HG03521 (cell line): ENCODE measurements around the gene CDYL2.

Experiments
- ATAC-seq: cut with Tn5 transposase; IDR thresholded peaks from one replicate; pipeline ENCODE4 v1.9.1; 2021; ENCODE audit warnings: mild to moderate bottlenecking, moderate library complexity; ENCODE audit not compliant: unreplicated experiment

CDYL2 gene

DNA sequence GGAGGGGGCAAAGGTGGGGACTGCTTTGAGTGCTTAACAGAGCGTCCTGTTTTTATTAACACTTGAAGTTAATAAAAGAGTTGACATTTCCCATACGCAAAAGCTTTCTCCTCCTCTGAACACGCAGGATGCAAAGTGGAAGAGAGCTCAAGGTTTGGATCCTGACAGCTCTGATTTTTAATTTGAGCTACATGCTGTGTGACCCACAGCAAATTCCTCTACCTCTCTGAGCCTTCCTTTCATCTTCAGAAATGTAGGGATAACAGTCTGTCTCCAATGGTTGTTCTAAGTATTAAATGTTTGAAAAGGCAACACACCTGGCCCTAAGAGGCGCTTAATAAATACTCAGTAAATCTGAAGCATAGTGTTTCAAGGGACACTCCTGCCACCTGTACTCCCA, 93.0 kb downstream of the CDYL2 start:
- no peak for ATAC-seq

DNA sequence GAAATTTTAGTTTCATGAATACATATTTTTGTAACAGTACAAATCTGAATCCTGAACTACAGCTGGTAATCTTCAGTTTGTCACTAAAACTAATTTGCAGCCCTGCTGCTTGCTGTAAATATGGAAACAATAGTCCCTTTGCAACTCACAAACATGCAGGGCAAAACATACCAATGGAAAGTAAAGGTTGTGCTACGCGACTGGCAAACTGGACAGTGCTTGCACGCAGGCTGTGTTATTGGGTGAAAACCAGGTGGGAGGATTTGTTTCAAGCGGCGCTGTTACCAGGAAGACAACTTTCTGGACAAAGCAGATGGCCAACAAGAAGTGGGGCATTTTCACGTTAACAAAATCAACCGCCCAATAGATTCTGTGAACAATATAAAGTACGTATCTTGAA, 93.5 kb downstream of the CDYL2 start:
- ATAC-seq = no peak

DNA sequence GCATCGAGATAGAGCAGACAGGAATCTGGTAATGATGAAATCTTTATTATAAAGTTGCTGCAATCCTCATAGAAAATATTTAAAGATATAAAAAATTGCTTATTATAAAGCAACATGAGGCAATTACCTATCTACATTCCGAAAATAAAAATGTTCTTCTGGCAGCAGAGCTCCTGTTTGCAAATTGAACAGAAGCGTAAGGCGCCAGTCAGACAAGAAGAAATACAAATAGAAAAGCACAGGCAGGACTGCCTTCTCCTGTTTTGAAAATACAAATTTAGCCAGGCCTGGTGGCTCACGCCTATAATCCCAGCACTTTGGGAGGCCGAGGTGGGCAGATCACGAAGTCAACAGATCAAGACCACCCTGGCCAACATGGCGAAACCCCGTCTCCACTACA, 95.6 kb downstream of the CDYL2 start:
- no peak for ATAC-seq

DNA sequence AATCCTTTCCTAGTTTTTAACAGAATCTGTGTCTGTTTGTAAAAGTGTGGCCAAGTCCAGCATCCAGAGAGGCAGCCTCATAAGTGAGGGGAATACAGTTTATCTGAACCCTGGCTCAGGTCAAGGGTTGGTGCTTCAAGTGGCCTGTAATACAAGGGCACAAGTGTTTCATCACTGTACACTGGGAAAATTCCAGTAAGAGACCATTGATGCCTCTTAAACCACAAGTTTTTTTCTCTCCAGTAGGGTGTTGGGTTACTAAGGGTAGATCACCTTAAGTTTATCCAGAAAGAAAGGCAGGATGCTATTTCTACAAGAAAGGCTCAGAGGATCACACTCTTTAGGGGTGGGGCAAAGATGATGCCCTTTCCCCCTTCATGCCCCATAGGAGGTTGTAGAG, 96.7 kb downstream of the CDYL2 start:
- no peak for ATAC-seq

DNA sequence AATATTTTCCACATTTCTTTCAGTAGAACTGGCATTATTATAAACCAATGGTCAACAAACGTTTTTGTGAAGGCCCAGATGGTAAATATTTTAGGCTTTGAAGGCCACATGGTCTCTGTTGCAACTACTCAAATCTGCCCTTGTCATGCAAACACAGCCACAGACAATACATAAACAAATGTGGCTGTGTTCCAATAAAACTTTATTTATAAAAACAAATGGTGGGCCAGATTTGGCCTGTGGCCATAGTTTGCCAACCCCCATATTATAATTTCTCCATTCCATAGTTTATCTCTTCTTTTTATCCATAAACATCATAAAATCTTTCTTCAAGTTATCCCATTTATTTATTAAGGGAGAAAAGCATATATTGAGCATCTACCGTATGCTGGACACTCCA, 98.8 kb downstream of the CDYL2 start:
- ATAC-seq = no peak

DNA sequence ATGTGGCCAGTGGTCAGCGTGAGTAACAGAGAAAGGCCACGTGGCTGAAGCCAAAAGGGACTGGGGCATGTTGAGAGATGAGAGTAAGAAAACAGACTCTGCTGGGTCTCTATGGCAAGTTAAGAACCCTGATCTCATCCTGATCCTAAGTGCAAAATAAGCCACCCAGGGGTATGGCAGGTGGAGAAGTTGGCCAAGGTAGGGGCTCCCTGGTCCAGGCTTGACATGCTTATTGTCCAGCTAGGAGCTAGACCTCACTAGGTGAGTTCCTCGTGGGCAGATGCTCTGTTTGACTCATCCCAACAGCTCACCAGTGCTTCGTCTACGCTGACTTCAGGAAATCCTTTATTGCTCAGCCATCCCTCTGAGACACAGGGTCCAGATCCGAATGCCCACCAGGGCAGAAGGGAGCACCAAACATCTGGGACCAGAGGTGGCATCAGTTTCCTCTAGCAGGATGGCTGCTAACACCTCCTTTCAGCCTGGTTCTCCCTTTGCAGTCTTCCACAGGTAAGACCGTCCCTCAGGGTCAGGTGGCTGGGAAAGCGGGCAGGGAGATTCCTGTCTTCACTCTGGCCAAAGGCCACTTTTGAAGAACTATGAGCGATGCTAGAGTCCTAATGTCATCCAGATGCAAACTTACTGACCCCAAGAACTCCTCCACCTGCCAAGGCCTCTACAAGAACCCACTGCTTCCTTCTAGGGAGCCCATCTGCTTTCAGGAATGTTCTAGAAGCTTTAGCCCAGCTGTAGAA, 99.5 kb downstream of the CDYL2 start:
- no peak for ATAC-seq

DNA sequence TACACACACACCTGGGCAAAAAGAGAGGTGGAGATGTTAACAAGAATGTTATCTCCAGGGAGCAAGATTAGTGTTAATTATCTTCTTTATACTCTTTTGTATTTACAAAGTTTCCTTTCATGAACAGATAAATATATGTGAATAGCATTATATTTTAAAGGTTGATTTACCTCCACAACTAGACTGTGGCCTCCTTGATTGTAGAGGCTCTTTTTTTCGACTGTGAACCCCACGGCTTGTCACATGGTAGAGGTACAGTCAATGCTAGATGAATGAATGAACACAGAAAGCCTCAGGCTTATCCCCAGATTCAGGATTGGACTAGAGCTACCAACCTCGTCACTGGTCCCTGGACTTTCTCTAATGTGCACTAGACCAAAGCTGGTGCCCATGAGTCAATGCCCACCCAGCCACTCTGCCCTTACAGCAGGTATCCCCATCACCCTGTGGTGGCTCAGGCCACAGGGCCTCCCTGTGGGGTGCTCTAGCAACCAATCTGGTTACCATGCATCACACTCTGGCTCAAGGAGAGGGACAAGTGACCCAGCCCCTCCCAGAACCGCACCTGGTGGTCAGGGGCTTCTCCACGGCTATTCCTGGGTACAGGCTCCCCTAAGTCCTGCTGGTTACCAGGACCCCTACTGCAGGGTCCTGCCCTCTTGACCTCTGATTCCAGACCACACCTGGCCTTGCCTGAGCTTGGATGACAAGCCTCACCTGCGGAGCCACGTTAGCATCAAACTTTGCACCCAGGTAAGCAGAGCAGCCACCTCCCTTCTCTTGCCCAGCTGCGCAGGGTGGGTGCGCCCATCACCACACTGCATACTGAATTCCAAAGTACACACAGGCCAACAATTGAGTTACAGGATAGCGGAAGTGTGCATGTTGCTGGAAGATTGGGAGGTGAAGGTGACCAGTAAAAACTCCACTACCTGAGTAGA, 101.0 kb downstream of the CDYL2 start:
- ATAC-seq = no peak

DNA sequence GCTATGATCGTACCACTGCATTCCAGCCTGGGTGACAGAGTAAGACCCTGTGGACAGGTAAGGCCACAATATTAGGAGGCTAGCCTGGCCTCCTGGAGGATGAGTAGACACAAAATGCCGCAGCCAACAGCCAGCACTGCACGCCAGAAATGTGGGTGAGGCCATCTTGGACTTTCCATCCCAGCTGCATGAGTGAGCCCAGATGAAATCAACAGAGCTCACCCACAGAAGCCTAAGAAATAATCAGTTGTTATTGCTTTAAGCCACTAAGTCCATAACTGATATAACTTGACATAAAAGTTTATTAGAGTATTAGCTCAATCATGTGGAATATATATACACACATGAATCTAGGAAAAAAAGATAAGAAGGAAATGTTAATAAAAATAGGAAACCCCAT, 101.7 kb downstream of the CDYL2 start:
- no peak for ATAC-seq

DNA sequence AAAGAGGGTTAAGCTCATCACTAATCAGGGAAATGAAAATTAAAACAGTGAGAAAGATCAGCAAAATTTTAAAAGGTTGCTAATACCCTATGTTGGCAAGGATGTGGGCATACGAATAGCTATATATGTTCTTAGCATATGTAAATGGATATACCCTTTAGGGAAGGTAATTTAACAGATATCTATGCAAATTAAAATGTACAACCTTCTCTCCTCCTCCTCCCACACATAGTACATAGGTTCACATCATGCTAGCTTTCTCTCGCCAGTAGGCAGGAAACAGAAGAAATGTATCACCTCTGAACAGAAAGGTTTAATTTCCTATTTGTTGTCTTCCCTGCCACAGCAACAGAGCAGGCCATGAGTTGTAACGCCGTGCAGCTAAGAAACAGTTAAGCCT, 103.8 kb downstream of the CDYL2 start:
- no peak for ATAC-seq

DNA sequence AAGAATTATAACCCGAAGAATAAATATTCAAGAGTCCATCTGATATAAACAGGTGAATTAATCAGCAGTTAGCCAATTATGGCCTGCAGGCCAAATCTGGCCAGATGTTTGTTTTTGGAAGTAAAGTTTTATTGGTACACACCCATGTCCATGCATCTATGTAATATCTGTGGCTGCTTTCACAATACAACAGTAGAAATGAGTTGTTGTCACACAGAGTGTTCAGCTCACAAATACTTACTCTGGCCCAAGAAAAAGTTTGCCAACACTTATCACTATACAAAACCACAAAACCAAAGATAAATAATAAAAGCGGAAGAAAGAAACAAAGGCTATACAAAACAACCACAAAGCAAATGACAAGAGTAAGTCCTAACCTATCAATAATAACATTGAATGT, 109.4 kb downstream of the CDYL2 start:
- ATAC-seq = no peak

DNA sequence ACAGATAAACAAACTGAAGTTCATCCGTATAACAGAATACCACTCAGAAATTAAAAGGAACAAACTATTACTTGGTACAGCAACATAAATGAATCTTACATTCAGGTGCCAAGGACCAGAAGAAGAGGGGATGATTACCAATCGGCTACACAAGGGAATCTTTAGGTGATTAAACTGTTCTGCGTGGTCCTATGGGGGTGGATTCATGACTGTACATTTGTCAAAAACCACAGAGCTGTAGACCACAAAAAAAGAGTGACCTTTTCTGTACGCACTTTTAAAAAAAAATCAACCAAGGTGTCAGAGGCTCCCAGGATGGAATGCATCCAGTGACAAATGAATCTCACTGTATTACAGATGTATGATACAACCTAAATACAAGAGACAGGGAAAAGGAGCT, 110.8 kb downstream of the CDYL2 start:
- ATAC-seq = no peak

DNA sequence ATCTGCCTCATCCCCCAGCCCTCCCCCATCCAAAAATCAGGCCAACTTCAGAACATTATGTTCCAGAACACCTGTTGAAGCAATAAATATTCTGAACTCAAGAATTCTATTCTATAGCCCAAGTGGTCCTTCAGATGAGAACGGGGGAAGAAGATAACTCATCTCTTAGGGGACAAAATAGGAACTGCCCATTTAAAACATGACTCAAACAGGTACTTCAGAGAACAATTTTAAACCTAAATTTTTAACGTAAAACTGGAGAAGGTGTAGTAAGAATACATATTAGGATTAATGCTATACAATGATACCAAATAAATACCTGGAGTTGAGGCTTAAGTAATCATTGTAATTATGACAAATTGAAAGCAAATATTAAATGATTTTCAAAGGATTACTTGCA, 112.1 kb downstream of the CDYL2 start:
- ATAC-seq = no peak

DNA sequence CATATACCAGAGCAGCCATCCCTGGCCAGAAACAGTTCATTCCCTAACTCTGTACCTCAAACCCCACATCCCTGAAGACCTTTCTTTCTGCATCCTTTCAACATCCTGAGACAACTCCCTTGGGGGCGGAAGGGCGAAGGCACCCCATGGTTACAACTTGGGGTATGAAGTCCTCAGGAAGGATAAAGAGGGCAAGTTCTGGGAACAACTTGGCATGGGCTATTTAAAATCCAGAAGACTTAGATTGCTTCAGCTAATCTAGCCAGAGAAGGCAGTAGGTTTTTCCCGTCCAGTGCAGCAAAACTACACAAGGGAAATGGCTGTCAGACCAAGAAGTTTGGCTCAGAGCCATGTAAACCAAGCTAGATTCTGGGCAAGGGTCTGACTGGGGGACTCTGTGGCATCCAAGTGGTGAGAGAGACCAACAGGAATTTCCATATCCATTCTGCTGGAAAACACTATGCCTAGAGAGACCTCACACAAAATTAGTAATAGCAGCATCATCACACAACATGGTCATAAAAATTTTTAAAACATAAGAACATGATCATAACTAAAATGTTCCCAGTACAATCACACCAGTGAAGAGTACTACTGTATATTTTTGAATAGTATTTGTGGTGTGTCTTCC, 113.2 kb downstream of the CDYL2 start:
- ATAC-seq = no peak

DNA sequence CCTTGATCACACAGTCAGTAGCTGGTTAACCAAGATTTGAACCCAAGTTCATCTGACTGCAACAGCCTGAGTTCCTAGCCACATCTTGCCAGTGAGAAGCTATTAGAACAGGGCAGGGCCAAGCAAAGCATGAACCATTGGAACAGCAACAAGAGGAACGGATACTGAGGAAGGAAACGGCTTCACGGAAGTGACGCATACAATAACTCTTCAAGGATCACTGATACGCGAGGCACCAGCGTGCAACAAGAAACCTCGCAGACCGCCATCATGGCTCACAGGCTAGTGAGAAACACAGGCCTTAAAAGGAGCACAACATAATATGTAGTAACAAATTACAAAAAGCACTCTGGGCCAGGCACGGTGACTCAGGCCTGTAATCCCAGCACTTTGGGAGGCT, 114.9 kb downstream of the CDYL2 start:
- no peak for ATAC-seq

DNA sequence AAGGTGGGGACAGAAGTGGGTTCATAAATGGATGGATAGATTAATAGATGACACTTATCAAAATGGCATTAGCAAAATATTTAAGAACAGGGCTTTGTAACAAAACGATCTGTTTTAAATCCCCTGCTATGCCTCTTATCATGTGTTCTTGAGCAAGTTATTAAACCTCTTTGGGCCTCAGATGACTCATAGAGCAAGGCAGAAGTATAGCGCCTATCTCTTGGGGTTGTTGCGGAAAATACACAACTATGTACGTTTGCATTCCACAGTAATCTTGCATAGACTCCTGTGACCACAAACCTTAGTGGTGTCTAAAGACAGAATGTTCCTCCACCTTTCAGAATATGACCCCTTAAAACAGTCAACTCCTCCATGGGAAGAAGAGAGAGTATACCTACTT, 116.8 kb downstream of the CDYL2 start:
- no peak for ATAC-seq

DNA sequence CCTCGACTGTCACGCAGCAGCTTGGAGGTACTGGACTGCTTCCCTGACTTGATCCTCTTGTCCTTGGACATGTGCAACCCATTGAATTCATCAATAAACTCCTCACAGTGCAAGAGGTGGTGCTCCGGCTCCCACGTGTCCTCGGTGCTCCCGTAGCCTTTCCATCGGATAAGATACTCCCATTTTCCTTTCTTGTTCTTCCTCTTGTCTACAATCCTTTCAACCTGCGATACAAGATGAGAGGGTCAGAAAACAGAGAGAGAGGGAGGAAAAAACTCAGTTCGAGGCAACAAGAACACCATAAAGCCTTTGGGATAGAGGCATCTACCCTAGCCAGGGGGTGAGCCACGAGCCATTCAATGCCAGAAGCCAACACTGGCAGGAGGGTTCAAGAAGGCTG, 119.5 kb downstream of the CDYL2 start:
- ATAC-seq = no peak

DNA sequence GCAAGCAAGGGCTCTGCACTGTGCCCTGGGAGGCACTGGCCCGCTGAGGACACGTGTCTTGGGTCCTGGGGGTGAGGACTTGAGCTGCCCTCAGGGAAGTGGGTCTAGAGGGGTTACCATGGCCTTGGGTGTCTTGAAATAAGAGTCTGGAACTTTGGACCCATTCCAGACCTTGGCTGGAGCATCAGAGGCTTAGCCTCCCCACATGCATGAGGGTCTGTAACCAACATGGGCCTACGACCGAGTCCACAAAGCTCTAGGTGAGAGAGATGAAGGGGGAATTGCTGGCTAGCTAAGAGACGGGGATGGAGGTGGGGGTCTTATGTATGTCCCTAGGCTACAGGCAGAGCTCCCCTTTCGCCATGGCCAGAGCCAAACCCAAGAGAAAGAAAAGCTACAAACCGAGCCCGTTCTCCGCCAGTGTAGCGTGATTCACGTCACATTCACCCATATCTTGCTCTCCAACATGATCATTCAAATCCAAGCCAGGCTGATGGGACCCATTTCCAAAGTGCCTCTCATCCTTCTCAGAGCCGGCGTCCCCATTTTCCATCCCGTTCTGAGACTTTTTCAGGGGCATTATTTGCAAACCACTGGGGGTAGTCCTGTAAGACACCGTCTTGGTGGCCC, 120.1 kb downstream of the CDYL2 start:
- no peak for ATAC-seq

DNA sequence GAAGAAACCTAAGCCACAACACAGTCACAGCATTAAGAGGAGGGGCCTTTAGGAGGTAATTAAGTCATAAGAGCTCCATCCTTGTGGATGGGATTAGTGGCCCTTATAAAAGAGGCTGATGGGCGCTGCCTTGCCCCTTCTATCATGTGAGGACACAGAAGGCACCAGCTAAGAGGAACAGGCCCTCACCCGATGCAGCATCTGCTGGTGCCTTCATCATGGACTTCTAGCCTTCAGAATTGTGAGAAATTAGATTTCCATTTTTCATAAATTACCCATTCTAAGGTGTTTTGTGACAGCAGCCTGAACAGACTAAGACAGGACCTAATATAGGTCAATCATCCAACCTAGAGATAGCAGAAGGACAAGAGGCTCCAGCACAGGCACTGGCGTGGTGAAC, 120.8 kb downstream of the CDYL2 start:
- ATAC-seq = no peak

DNA sequence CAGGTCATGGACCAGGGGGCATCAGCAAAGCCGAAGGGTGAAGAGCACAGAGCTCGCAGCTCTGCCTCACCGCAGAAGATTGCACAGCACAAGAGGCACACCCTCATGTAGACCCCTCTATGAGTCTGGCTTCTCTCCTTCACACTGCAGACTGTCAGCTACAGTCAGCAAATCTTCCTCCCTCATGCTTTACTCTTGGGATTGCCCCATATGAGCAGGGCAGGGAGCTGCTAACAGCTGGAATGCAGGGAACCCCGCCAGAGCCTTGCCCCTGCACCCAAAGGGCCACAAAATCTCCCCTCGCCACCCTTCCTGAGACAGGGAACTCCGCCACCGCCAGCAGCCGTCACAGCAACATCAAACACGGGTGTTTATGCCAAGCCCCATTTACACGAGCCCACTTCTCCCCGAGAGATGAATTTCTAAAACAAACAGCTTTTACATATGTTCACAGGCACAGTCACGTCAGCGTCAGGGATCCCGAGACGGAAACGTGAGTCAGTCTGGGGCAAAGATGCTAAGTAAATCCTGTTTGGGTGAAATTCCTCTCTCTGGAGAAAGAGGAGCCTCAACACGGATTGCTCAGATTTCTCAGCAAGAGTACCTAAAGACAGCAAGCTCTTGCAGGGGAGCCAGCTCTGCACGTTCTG, 121.9 kb downstream of the CDYL2 start:
- ATAC-seq = no peak

DNA sequence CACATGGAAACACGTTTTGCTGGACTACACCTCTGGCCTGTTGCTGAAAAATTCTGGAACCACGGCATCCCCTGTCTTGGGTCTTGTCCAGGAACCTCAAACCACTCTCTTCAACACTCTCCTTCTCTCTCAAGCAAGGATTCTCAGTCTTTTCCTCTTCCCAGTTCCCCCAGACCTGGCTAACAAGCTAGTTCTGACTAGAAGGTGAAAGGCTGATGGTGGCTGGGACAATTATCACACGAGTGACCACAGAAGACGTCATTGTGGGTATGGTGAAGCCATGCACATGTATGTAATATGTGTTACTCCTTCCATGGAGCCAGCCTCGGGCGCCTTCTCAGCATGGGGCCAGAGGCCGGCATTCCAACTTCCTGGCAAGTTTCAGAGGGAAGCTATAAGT, 123.0 kb downstream of the CDYL2 start:
- no peak for ATAC-seq

DNA sequence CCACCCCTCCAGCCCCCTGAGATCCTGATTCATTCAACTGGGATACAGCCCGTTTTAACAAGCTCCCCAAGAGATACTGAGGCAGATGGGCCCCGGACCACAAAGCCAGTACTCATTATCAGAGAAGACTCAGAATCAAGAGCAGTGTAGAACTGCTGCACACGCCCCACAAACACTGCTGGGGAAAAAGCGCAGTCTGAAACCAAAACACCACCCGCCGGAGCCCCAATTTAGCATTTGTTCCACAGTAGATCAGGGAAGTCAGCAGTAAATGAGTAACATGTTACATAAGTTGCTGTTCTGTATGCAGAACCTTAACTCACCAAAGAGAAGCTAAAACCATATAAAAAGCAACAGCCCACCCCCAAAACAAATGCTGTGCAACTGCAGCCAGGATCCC, 123.6 kb downstream of the CDYL2 start:
- no peak for ATAC-seq
